CD14-positive monocyte (primary cell): ENCODE measurements around the gene LRCH4. TPM values are rescaled to one million over a fixed set of nuclear protein-coding genes. Genes with fewer than 3 reads are reported as not detected.

Experiments used
- DNase-seq, 3 donors: peaks; one replicate each; pipeline ENCODE4 v3.0.0-alpha.2; 2011 to 2022
- H2AFZ ChIP-seq: 2 replicates; pipeline ENCODE4 v1.6.0; 2012; ENCODE audit warnings: mild to moderate bottlenecking, low read depth, low read length, inconsistent platforms; ENCODE audit not compliant: insufficient read depth, poor library complexity, severe bottlenecking
- H3K27ac ChIP-seq, 2 donors: 1 replicate in 1 of 2; 2 replicates in 1 of 2; pipeline ENCODE4 v1.5.1; 2012 to 2013; ENCODE audit warnings: low read length in 2 of 2, control low read depth in 1 of 2, inconsistent platforms in 1 of 2, low read depth in 1 of 2, mild to moderate bottlenecking in 1 of 2
- H3K27me3 ChIP-seq, 2 donors: one replicate each; pipeline versions ENCODE4 v1.6.0 to v1.6.1; 2011 to 2013; ENCODE audit warnings: low read length in 2 of 2; ENCODE audit not compliant: control insufficient read depth in 2 of 2, insufficient read depth in 2 of 2
- H3K36me3 ChIP-seq, 2 donors: replicated peaks in 1 of 2; 1 replicate in 1 of 2; 2 replicates in 1 of 2; pipeline versions ENCODE4 v1.5.1 to v1.6.1; 2012 to 2013; ENCODE audit warnings: low read length in 2 of 2, control low read depth in 1 of 2, inconsistent platforms in 1 of 2, mild to moderate bottlenecking in 1 of 2; ENCODE audit not compliant: insufficient read depth in 2 of 2, control insufficient read depth in 1 of 2
- H3K4me1 ChIP-seq, 2 donors: 1 replicate in 1 of 2; 2 replicates in 1 of 2; pipeline versions ENCODE4 v1.5.1 to v1.6.1; 2012 to 2013; ENCODE audit warnings: low read length in 2 of 2, control low read depth in 1 of 2, inconsistent platforms in 1 of 2, mild to moderate bottlenecking in 1 of 2, moderate library complexity in 1 of 2; ENCODE audit not compliant: insufficient read depth in 2 of 2, control insufficient read depth in 1 of 2
- H3K4me2 ChIP-seq: replicated peaks from 2 replicates; pipeline ENCODE3; 2012; ENCODE audit warnings: low read length, moderate library complexity, mild to moderate bottlenecking; ENCODE audit not compliant: poor library complexity, severe bottlenecking; ENCODE audit errors: extremely low read depth
- H3K4me3 ChIP-seq, 3 experiments: fragments of 200-600 bp in 1 of 3; sonication (generic) in 1 of 3; replicated peaks in 1 of 3; 1 replicate in 2 of 3; 2 replicates in 1 of 3; pipeline ENCODE4 v1.5.1; 2011 to 2013; ENCODE audit warnings: low read length in 3 of 3, mild to moderate bottlenecking in 3 of 3, control low read depth in 2 of 3, low read depth in 2 of 3, inconsistent platforms in 1 of 3, moderate library complexity in 1 of 3
- H3K79me2 ChIP-seq: 2 replicates; pipeline ENCODE4 v1.6.0; 2012; ENCODE audit warnings: mild to moderate bottlenecking, control low read depth, inconsistent platforms, low read length, moderate library complexity; ENCODE audit not compliant: insufficient read depth
- H3K9ac ChIP-seq: 2 replicates; pipeline ENCODE4 v1.6.0; 2017; ENCODE audit warnings: low read length, mild to moderate bottlenecking; ENCODE audit not compliant: insufficient read depth, poor library complexity, severe bottlenecking
- H3K9me3 ChIP-seq, 2 donors: replicated peaks in 1 of 2; 1 replicate in 1 of 2; 2 replicates in 1 of 2; pipeline versions ENCODE4 v1.5.1 to v1.6.1; 2012 to 2013; ENCODE audit warnings: low read length in 2 of 2, control low read depth in 1 of 2; ENCODE audit not compliant: control insufficient read depth in 1 of 2, insufficient read depth in 1 of 2
- H4K20me1 ChIP-seq: 2 replicates; pipeline ENCODE4 v1.6.0; 2012; ENCODE audit warnings: mild to moderate bottlenecking, low read length, control low read depth, moderate library complexity; ENCODE audit not compliant: insufficient read depth
- H3K27ac Mint-ChIP-seq, 7 donors: one replicate each; pipeline ENCODE4 v1.8.0; 2020; ENCODE audit warnings: mild to moderate bottlenecking in 7 of 7, mixed read lengths in 7 of 7, moderate library complexity in 6 of 7, inconsistent platforms in 2 of 7
- H3K27me3 Mint-ChIP-seq, 3 donors: one replicate each; pipeline ENCODE4 v1.8.0; 2021 to 2022; ENCODE audit warnings: low read depth in 3 of 3, mild to moderate bottlenecking in 3 of 3, mixed read lengths in 3 of 3, moderate library complexity in 3 of 3, inconsistent platforms in 1 of 3
- H3K36me3 Mint-ChIP-seq, 2 donors: one replicate each; pipeline ENCODE4 v1.8.0; 2020; ENCODE audit warnings: mixed read lengths in 2 of 2, inconsistent platforms in 1 of 2, mild to moderate bottlenecking in 1 of 2
- H3K4me1 Mint-ChIP-seq: one replicate; pipeline ENCODE4 v1.8.0; 2020; ENCODE audit warnings: mild to moderate bottlenecking, mixed read lengths
- H3K4me3 Mint-ChIP-seq, 2 donors: one replicate each; pipeline ENCODE4 v1.8.0; 2020; ENCODE audit warnings: mild to moderate bottlenecking in 2 of 2, mixed read lengths in 2 of 2, moderate library complexity in 1 of 2
- H3K9me3 Mint-ChIP-seq, 7 donors: one replicate each; pipeline ENCODE4 v1.8.0; 2020 to 2022; ENCODE audit warnings: mixed read lengths in 7 of 7, mild to moderate bottlenecking in 6 of 7, moderate library complexity in 6 of 7, inconsistent platforms in 2 of 7
- CTCF ChIP-seq: fragments of 200-600 bp; IDR thresholded peaks from one replicate; pipeline ENCODE4 v1.8.0; 2022; ENCODE audit warnings: antibody characterized with exemption, mild to moderate bottlenecking
- WGBS: methylation state at CpG from one replicate; pipeline ENCODE4 v1.1.5; 2013; ENCODE audit warnings: missing lambda C conversion rate; ENCODE audit not compliant: insufficient coverage; 5-methylcytosine and 5-hydroxymethylcytosine counted together
- intact Hi-C, 2 donors: fragments of 100-400 bp; cut with micrococcal nuclease; formaldehyde crosslinking; loops; one replicate each; pipeline versions ENCODE4 v1.15.0 to v1.15.1; 2023
- polyA plus RNA-seq, 3 donors: library from polyadenylated mRNA; depleted of rRNA in 1 of 3; unstranded in 2 of 3; stranded (reverse) in 1 of 3; fragments of 300-500 nt in 2 of 3; fragments of >200 nt in 1 of 3; fragmentation: Illumina TruSeq in 2 of 3; gene quantifications; 1 replicate in 2 of 3; 2 replicates in 1 of 3; pipeline ENCODE4 v1.2.3, GENCODE V29; 2012 to 2021

The LRCH4 gene
- polyA plus RNA-seq, 3 donors = 132 to 286 (median 134) TPM

- Histone ChIP-seq H3K4me3 (no peak overlapping the region), H3K36me3 (no peaks in the 10 kb centered on the region), H2AFZ (no peak overlapping the region), H3K4me1 (peaks cover 0 to under 1% of the 10 kb centered on the region in 2 donors), H3K9me3 (no peaks in the 10 kb centered on the region), H3K79me2 (no peaks in the 10 kb centered on the region), H3K27me3 (peaks cover 0 to 6% of the 10 kb centered on the region in 2 donors), H3K27ac (no peak overlapping the region), H3K9ac (no peak overlapping the region), H3K4me2 (no peak overlapping the region), H4K20me1 (no peaks in the 10 kb centered on the region)
- no peak for TF ChIP-seq CTCF
- H3K4me1 Mint-ChIP-seq = peaks cover 4% of the 10 kb centered on the region
- no peak for DNase-seq
- H3K27ac Mint-ChIP-seq = no peak overlapping the region
- H3K36me3 Mint-ChIP-seq = peaks cover 0 to 3% of the 10 kb centered on the region in 2 donors
- peaks cover 8 to 15% (median 14%) of the 10 kb centered on the region in 3 donors for H3K27me3 Mint-ChIP-seq
- intact Hi-C loops = no loop called here
- no peak overlapping the region for H3K4me3 Mint-ChIP-seq
- 95% methylated on average over 4 of the region's 7 CpGs for WGBS
- H3K9me3 Mint-ChIP-seq = peaks cover 0 to 2% (median 0%) of the 10 kb centered on the region in 7 donors
Observed at GRCh38 chr7:100595188-100595587, 9.3 kb upstream of the LRCH4 start.

GRCh38 chr7:100591596-100591995 is 5.7 kb upstream of the LRCH4 start:
- intact Hi-C loops = no loop called here
- H3K4me3 ChIP-seq = no peak overlapping the region
- peaks cover 0 to 3% of the 10 kb centered on the region in 2 donors for H3K36me3 Mint-ChIP-seq
- H3K36me3 ChIP-seq = no peaks in the 10 kb centered on the region
- peaks cover 0 to 3% (median 0%) of the 10 kb centered on the region in 7 donors for H3K9me3 Mint-ChIP-seq
- H3K4me1 Mint-ChIP-seq = peaks cover 16% of the 10 kb centered on the region
- no peaks in the 10 kb centered on the region for H3K79me2 ChIP-seq
- H3K27me3 Mint-ChIP-seq = peaks cover 12 to 25% (median 22%) of the 10 kb centered on the region in 3 donors
- no peak for DNase-seq
- no peak for TF ChIP-seq CTCF
- peak overlapping the region in 1 of 7 donors; percentile 49 for H3K27ac Mint-ChIP-seq
- no peak overlapping the region for H3K4me3 Mint-ChIP-seq
- peaks cover 11 to 12% of the 10 kb centered on the region in 2 donors for H3K4me1 ChIP-seq
- no peak overlapping the region for H3K9ac ChIP-seq
- H3K27ac ChIP-seq = no peak overlapping the region
- H4K20me1 ChIP-seq = no peaks in the 10 kb centered on the region
- no peak overlapping the region for H2AFZ ChIP-seq
- no peak overlapping the region for H3K4me2 ChIP-seq
- peaks cover 0 to 14% of the 10 kb centered on the region in 2 donors for H3K27me3 ChIP-seq
- 92% methylated on average over 10 of the region's 17 CpGs for WGBS
- H3K9me3 ChIP-seq = no peaks in the 10 kb centered on the region
